ENCODE data around the gene CTNNA2.

The CTNNA2 gene

GRCh38 chr2:79578952-79579351, 66.1 kb downstream of the CTNNA2 start:
- TF ChIP-seq TCF12 (IDR thresholded peaks at IDR 0.05; ENCODE audit: low read depth) (no peak), USF1 (IDR thresholded peaks at IDR 0.05) (no peak), TEAD4 (IDR thresholded peaks at IDR 0.05) (no peak)

- TF ChIP-seq FOXM1 (IDR thresholded peaks at IDR 0.05; ENCODE audit: borderline replicate concordance, low read depth) (no peak), MAX (IDR thresholded peaks at IDR 0.05) (no peak), ZBTB7A (IDR thresholded peaks at IDR 0.05; ENCODE audit: low read depth) (no peak), TEAD4 (IDR thresholded peaks at IDR 0.05) (no peak), REST (IDR thresholded peaks at IDR 0.05; ENCODE audit: low read depth) (no peak), EGR1 (IDR thresholded peaks at IDR 0.05) (no peak), NFIC (IDR thresholded peaks at IDR 0.05) (no peak)
These were observed 67.3 kb downstream of the CTNNA2 start for GRCh38 chr2:79580175-79580574.

- no peak for TF ChIP-seq YY1 (IDR thresholded peaks at IDR 0.05; ENCODE audit: low read depth)
- no peak for TF ChIP-seq FOXM1 (IDR thresholded peaks at IDR 0.05; ENCODE audit: borderline replicate concordance, low read depth)
- TF ChIP-seq RAD21 (IDR thresholded peaks at IDR 0.05; ENCODE audit: low read depth): no peak
- no peak for TF ChIP-seq EP300 (IDR thresholded peaks at IDR 0.05; ENCODE audit: borderline replicate concordance)
- no peak for TF ChIP-seq NFIC (IDR thresholded peaks at IDR 0.05)
- TF ChIP-seq REST (IDR thresholded peaks at IDR 0.05; ENCODE audit: low read depth): no peak
- TF ChIP-seq EGR1 (IDR thresholded peaks at IDR 0.05): no peak
- no peak for TF ChIP-seq CEBPB (IDR thresholded peaks at IDR 0.05)
- TF ChIP-seq TEAD4 (IDR thresholded peaks at IDR 0.05): no peak
- TF ChIP-seq TCF12 (IDR thresholded peaks at IDR 0.05; ENCODE audit: low read depth): no peak
- TF ChIP-seq USF1 (IDR thresholded peaks at IDR 0.05): no peak
- TF ChIP-seq MAX (IDR thresholded peaks at IDR 0.05): no peak
- TF ChIP-seq CREB1 (IDR thresholded peaks at IDR 0.05; ENCODE audit: low read depth): no peak
- no peak for TF ChIP-seq ZBTB7A (IDR thresholded peaks at IDR 0.05; ENCODE audit: low read depth)
- no peak for TF ChIP-seq TAF1 (IDR thresholded peaks at IDR 0.05; ENCODE audit: low read depth)
These were observed 73.0 kb downstream of the CTNNA2 start for GRCh38 chr2:79585701-79586433.

GRCh38 chr2:79591281-79591680, 78.4 kb downstream of the CTNNA2 start:
- TF ChIP-seq TCF12 (IDR thresholded peaks at IDR 0.05; ENCODE audit: low read depth) (no peak), ZBTB7A (IDR thresholded peaks at IDR 0.05; ENCODE audit: low read depth) (no peak), REST (IDR thresholded peaks at IDR 0.05; ENCODE audit: low read depth) (no peak)

GRCh38 chr2:79593237-79593867, 80.5 kb downstream of the CTNNA2 start:
- TF ChIP-seq ZBTB7A (IDR thresholded peaks at IDR 0.05; ENCODE audit: low read depth) (no peak), USF1 (IDR thresholded peaks at IDR 0.05) (no peak), CREB1 (IDR thresholded peaks at IDR 0.05; ENCODE audit: low read depth) (no peak), TAF1 (IDR thresholded peaks at IDR 0.05; ENCODE audit: low read depth) (no peak), EP300 (IDR thresholded peaks at IDR 0.05; ENCODE audit: borderline replicate concordance) (no peak), MAX (IDR thresholded peaks at IDR 0.05) (no peak)
